Stimulated activated CD4-positive, alpha-beta T cell treated with anti-CD3 and anti-CD28 coated beads, Interleukin-2, amount 100 ng/mL, for 4 hours (primary cell): ENCODE data around the gene ABHD5.

Experiments
- DNase-seq: peaks from one replicate; pipeline ENCODE4 v3.0.0-alpha.2; 2020; ENCODE audit warnings: low read depth

Gene ABHD5

GRCh38 chr3:43757666-43758321 lies 67.1 kb downstream of the ABHD5 start:
- DNase-seq = no peak

GRCh38 chr3:43758592-43759225 lies 68.0 kb downstream of the ABHD5 start:
- no peak for DNase-seq

GRCh38 chr3:43759297-43759782 lies 68.6 kb downstream of the ABHD5 start:
- no peak for DNase-seq

- no peak for DNase-seq
Measured at GRCh38 chr3:43759938-43760337, 69.2 kb downstream of the ABHD5 start.

GRCh38 chr3:43760938-43761337 lies 70.2 kb downstream of the ABHD5 start:
- DNase-seq = no peak

GRCh38 chr3:43762451-43762850 lies 71.7 kb downstream of the ABHD5 start:
- no peak for DNase-seq

GRCh38 chr3:43764056-43764455 lies 73.3 kb downstream of the ABHD5 start:
- DNase-seq = no peak

- no peak for DNase-seq
Measured at GRCh38 chr3:43764471-43764870, 73.7 kb downstream of the ABHD5 start.

GRCh38 chr3:43765521-43765971 lies 74.8 kb downstream of the ABHD5 start:
- DNase-seq = no peak

GRCh38 chr3:43766672-43767465 lies 76.1 kb downstream of the ABHD5 start:
- DNase-seq = no peak

- DNase-seq = no peak
Measured at GRCh38 chr3:43768381-43768973, 77.7 kb downstream of the ABHD5 start.

- DNase-seq = peak; percentile 54
Measured at GRCh38 chr3:43769097-43769884, 78.6 kb downstream of the ABHD5 start.

- DNase-seq = no peak
Measured at GRCh38 chr3:43769885-43770425, 79.2 kb downstream of the ABHD5 start.

GRCh38 chr3:43770426-43771103 lies 79.8 kb downstream of the ABHD5 start:
- peak; percentile 39 for DNase-seq

GRCh38 chr3:43771610-43772009 lies 80.9 kb downstream of the ABHD5 start:
- no peak for DNase-seq

GRCh38 chr3:43773273-43774094 lies 82.7 kb downstream of the ABHD5 start:
- no peak for DNase-seq

- no peak for DNase-seq
Measured at GRCh38 chr3:43774799-43775198, 84.1 kb downstream of the ABHD5 start.

GRCh38 chr3:43776101-43776500 lies 85.4 kb downstream of the ABHD5 start:
- DNase-seq = no peak

- no peak for DNase-seq
Measured at GRCh38 chr3:43779850-43780249, 89.1 kb downstream of the ABHD5 start.

GRCh38 chr3:43782541-43782940 lies 91.8 kb downstream of the ABHD5 start:
- DNase-seq = no peak
